GM12878 (cell line): ENCODE data around the gene LSM14B. TPM values are rescaled to one million over a fixed set of nuclear protein-coding genes. Genes with fewer than 3 reads are reported as not detected.

Source experiments
- ASH2L ChIP-seq: fragments of 300-600, 200-600 bp; sonication (generic); IDR thresholded peaks from 2 replicates; pipeline ENCODE4 v1.6.1; 2017; ENCODE audit warnings: low read depth, mild to moderate bottlenecking, borderline replicate concordance
- CUX1 ChIP-seq: IDR thresholded peaks from 2 replicates; pipeline ENCODE4 v1.6.1; 2012; ENCODE audit warnings: improper control_type of control experiment, low read depth, low read length; ENCODE audit not compliant: insufficient replicate concordance
- EGR1 ChIP-seq, 2 experiments: IDR thresholded peaks; 1 replicate in 1 of 2; 2 replicates in 1 of 2; pipeline ENCODE4 v1.6.1; 2011 to 2012; ENCODE audit warnings: low read depth in 2 of 2, low read length in 2 of 2, borderline replicate concordance in 1 of 2, mild to moderate bottlenecking in 1 of 2, moderate library complexity in 1 of 2
- EZH2 ChIP-seq: IDR thresholded peaks from 2 replicates; pipeline ENCODE4 v1.6.1; 2012; ENCODE audit warnings: low read depth, mild to moderate bottlenecking, control low read depth, inconsistent platforms, low read length, borderline replicate concordance; ENCODE audit not compliant: control insufficient read depth
- GABPA ChIP-seq: IDR thresholded peaks from 2 replicates; pipeline ENCODE4 v1.6.1; 2014; ENCODE audit warnings: antibody characterized with exemption, low read depth, mild to moderate bottlenecking, inconsistent platforms
- HDAC2 ChIP-seq: fragments of 200-600 bp; sonication (generic); IDR thresholded peaks from 2 replicates; pipeline ENCODE4 v1.6.1; 2017
- NFYA ChIP-seq: IDR thresholded peaks from 2 replicates; pipeline ENCODE4 v1.6.1; 2011; ENCODE audit warnings: low read depth, mild to moderate bottlenecking, low read length, improper control_type of control experiment, borderline replicate concordance
- NFYB ChIP-seq: IDR thresholded peaks from 2 replicates; pipeline ENCODE4 v1.6.1; 2011; ENCODE audit warnings: low read depth, mild to moderate bottlenecking, low read length, improper control_type of control experiment, moderate library complexity; ENCODE audit not compliant: insufficient read depth
- NR2C1 ChIP-seq: fragments of 450-650 bp; IDR thresholded peaks from 2 replicates; pipeline ENCODE4 v1.6.1; 2017; ENCODE audit warnings: antibody characterized with exemption, mild to moderate bottlenecking, moderate library complexity
- NR2F1 ChIP-seq: fragments of 450-650 bp; conservative IDR thresholded peaks from 2 replicates; pipeline ENCODE4 v1.6.1; 2017; ENCODE audit warnings: mild to moderate bottlenecking
- SMARCA5 ChIP-seq: fragments of 450-650 bp; IDR thresholded peaks from 2 replicates; pipeline ENCODE4 v1.6.1; 2017; ENCODE audit warnings: mild to moderate bottlenecking
- STAT3 ChIP-seq: IDR thresholded peaks from 2 replicates; pipeline ENCODE4 v1.6.1; 2011; ENCODE audit warnings: low read depth, low read length, improper control_type of control experiment
- TCF12 ChIP-seq: IDR thresholded peaks from 2 replicates; pipeline ENCODE4 v1.6.1; 2011; ENCODE audit warnings: low read depth, mild to moderate bottlenecking, low read length
- ZBTB11 ChIP-seq: fragments of 450-650 bp; formaldehyde crosslinking; IDR thresholded peaks from 2 replicates; pipeline ENCODE4 v1.5.0; 2022; ENCODE audit warnings: mild to moderate bottlenecking, missing genetic modification characterization
- ZNF217 ChIP-seq: fragments of 450-650 bp; IDR thresholded peaks from 2 replicates; pipeline ENCODE4 v1.6.1; 2017; ENCODE audit warnings: antibody characterized with exemption, mild to moderate bottlenecking
- polyA plus RNA-seq, 11 experiments: library from polyadenylated mRNA; depleted of rRNA in 4 of 11; unstranded in 6 of 11; stranded (reverse) in 5 of 11; fragments of >200 nt; fragmentation: Nextera tagmentation in 4 of 11; fragmentation: Illumina TruSeq in 1 of 11; extraction: Ambion mirVana in 4 of 11; extraction: Trizol in 1 of 11; gene quantifications; 1 replicate in 1 of 11; 2 replicates in 10 of 11; pipeline versions ENCODE4 v1.2.1 to v1.2.3, GENCODE V29; 2011 to 2016; ENCODE audit warnings: inconsistent platforms in 2 of 11, missing spikeins in 2 of 11, low read depth in 1 of 11
- total RNA-seq, 4 experiments: library from RNA; depleted of rRNA in 3 of 4; stranded (reverse); fragments of >200 nt in 3 of 4; fragmentation: Illumina TruSeq in 1 of 4; extraction: Trizol in 1 of 4; gene quantifications; 2 replicates each; pipeline versions ENCODE4 v1.2.1 to v1.2.3, GENCODE V29; 2013 to 2021
- TF ChIP-seq, protein P1 (sequence below): IDR thresholded peaks from 2 replicates; pipeline ENCODE4 v1.6.1; 2012; ENCODE audit warnings: mild to moderate bottlenecking, low read depth, low read length

LSM14B gene
- total and polyA plus RNA-seq, 10 of the 15 experiments (the other 5 are each of a cell fraction or from before 2014, with no cell fraction given) = 0.56 to 34.3 (median 15.6) TPM

DNA sequence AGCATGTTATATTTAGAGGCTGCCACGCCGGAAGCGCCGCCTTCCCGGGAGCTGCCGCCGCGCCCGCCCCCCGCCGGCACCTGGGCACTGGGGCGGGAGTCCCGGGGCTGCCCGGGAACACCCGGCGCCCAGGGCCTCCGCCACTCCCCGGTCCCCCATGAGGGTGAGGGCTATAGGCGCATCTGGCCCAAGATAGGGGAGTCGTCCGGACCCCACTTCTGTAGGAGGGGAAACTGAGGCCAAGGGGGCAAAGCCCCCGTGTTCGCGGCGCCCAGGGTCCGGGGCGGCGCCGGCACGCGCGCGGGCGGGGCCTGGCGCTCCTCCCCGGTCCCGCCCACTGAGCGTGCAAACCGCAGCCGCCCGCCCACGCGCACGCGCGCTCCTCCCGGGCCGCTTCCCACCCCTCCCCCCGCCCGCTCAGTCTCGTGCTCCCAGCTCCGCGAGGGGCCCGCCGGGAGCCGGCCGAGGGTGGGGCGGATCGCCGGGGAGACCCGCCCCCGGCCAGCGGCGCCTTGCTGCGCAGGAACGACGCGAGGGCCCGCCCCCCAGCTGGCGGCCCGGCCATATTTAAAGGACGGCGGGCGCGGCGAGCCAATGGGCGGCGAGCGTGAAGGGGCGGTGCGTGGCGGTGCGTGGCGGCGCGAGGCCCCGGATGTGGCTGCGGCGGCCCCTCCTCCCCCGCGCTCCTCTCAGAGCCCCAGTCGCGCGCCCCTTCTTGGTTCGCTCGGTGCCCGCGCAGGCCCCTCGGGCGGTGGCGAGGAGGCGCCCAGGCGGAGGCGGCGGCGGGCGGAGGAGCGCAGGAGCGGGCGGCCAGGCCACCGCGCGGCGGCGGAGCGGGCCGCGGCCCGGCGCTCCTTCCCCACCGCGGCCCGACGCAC, at the start of gene LSM14B (continued):
- TF ChIP-seq ZBTB11 (CRISPR knock-in tag) = no peak
- no peak for TF ChIP-seq SMARCA5
- TF ChIP-seq HDAC2 = no peak
- no peak for TF ChIP-seq ASH2L
- TF ChIP-seq EZH2 = no peak
- TF ChIP-seq CUX1 = no peak
- TF ChIP-seq, protein P1, sequence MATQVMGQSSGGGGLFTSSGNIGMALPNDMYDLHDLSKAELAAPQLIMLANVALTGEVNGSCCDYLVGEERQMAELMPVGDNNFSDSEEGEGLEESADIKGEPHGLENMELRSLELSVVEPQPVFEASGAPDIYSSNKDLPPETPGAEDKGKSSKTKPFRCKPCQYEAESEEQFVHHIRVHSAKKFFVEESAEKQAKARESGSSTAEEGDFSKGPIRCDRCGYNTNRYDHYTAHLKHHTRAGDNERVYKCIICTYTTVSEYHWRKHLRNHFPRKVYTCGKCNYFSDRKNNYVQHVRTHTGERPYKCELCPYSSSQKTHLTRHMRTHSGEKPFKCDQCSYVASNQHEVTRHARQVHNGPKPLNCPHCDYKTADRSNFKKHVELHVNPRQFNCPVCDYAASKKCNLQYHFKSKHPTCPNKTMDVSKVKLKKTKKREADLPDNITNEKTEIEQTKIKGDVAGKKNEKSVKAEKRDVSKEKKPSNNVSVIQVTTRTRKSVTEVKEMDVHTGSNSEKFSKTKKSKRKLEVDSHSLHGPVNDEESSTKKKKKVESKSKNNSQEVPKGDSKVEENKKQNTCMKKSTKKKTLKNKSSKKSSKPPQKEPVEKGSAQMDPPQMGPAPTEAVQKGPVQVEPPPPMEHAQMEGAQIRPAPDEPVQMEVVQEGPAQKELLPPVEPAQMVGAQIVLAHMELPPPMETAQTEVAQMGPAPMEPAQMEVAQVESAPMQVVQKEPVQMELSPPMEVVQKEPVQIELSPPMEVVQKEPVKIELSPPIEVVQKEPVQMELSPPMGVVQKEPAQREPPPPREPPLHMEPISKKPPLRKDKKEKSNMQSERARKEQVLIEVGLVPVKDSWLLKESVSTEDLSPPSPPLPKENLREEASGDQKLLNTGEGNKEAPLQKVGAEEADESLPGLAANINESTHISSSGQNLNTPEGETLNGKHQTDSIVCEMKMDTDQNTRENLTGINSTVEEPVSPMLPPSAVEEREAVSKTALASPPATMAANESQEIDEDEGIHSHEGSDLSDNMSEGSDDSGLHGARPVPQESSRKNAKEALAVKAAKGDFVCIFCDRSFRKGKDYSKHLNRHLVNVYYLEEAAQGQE = no peak
- 0 out of 2 replicates have a peak, but pooled peaks have one; percentile 40 for TF ChIP-seq NR2C1
- no peak for TF ChIP-seq NFYA
- TF ChIP-seq GABPA = no peak
- peak; percentile 78; the same call in 1 of the 2 replicates for TF ChIP-seq NFYB
- peak; percentile 69; the same call in 1 of the 2 replicates for TF ChIP-seq NR2F1
- TF ChIP-seq ZNF217 = no peak
- peak; percentile 48; the same call in 1 of the 2 replicates for TF ChIP-seq TCF12
- no peak for TF ChIP-seq STAT3
- peak in 1 of 2 experiments; percentile 96; a peak in 2 of 3 replicates for TF ChIP-seq EGR1 (IDR thresholded peaks at IDR 0.05; ENCODE audit: borderline replicate concordance in 1 of 2, low read depth in 2 of 2, low read length in 2 of 2)
